H9 (cell line): Measurements from ENCODE around the gene APP. TPM values are rescaled to one million over a fixed set of nuclear protein-coding genes. Genes with fewer than 3 reads are reported as not detected.
"Not testable (repeated sequence)": the region's sequence is repeated elsewhere in the genome, so short reads cannot be mapped to it uniquely, and the experiment has no call there.

ENCODE experiments used
- DNase-seq: peaks from one replicate; pipeline ENCODE4 v3.0.0-alpha.2; 2017
- H2AFZ ChIP-seq: one replicate; pipeline ENCODE4 v1.6.1; 2013; ENCODE audit warnings: mild to moderate bottlenecking, low read length, control low read depth, moderate library complexity
- H2AK5ac ChIP-seq: 2 replicates; pipeline ENCODE4 v1.6.1; 2013; ENCODE audit warnings: low read length, control low read depth, mixed read lengths; ENCODE audit not compliant: insufficient read length
- H2BK120ac ChIP-seq: one replicate; pipeline ENCODE4 v1.6.1; 2013; ENCODE audit warnings: low read depth, mild to moderate bottlenecking, low read length, control low read depth, inconsistent platforms; ENCODE audit not compliant: poor library complexity, severe bottlenecking
- H2BK12ac ChIP-seq: 2 replicates; pipeline ENCODE4 v1.6.1; 2013; ENCODE audit warnings: low read length, control low read depth, mixed read lengths, low read depth; ENCODE audit not compliant: insufficient read length
- H2BK15ac ChIP-seq: 2 replicates; pipeline ENCODE4 v1.6.1; 2013; ENCODE audit warnings: low read depth, low read length, control low read depth
- H2BK20ac ChIP-seq: one replicate; pipeline ENCODE4 v1.6.1; 2013; ENCODE audit warnings: low read depth, mild to moderate bottlenecking, low read length, control low read depth, inconsistent platforms; ENCODE audit not compliant: poor library complexity, severe bottlenecking
- H2BK5ac ChIP-seq: 2 replicates; pipeline ENCODE4 v1.6.1; 2013; ENCODE audit warnings: low read length, control low read depth, mixed read lengths; ENCODE audit not compliant: insufficient read length
- H3K14ac ChIP-seq: 2 replicates; pipeline ENCODE4 v1.6.1; 2013; ENCODE audit warnings: low read length, control low read depth; ENCODE audit not compliant: insufficient read depth
- H3K18ac ChIP-seq: 2 replicates; pipeline ENCODE4 v1.6.1; 2013; ENCODE audit warnings: low read depth, mild to moderate bottlenecking, mixed read lengths, low read length, control low read depth; ENCODE audit not compliant: insufficient read length
- H3K23ac ChIP-seq: 2 replicates; pipeline ENCODE4 v1.6.1; 2013; ENCODE audit warnings: low read length, control low read depth, mixed read lengths, low read depth; ENCODE audit not compliant: insufficient read length
- H3K23me2 ChIP-seq: 2 replicates; pipeline ENCODE4 v1.6.1; 2013; ENCODE audit warnings: low read depth, mild to moderate bottlenecking, mixed read lengths, low read length, control low read depth; ENCODE audit not compliant: insufficient read length, poor library complexity, severe bottlenecking
- H3K27ac ChIP-seq: 2 replicates; pipeline ENCODE4 v1.5.1; 2013; ENCODE audit warnings: low read length, control low read depth, mixed read lengths, low read depth; ENCODE audit not compliant: insufficient read length
- H3K27me3 ChIP-seq: 2 replicates; pipeline ENCODE4 v1.6.1; 2013; ENCODE audit warnings: low read length, control low read depth, inconsistent platforms; ENCODE audit not compliant: insufficient read depth
- H3K4ac ChIP-seq: 2 replicates; pipeline ENCODE4 v1.6.1; 2013; ENCODE audit warnings: low read depth, mild to moderate bottlenecking, control low read depth, inconsistent platforms, low read length, moderate library complexity
- H3K4me1 ChIP-seq: 2 replicates; pipeline ENCODE4 v1.6.1; 2013; ENCODE audit warnings: low read length, control low read depth, inconsistent platforms; ENCODE audit not compliant: insufficient read depth
- H3K4me2 ChIP-seq: 2 replicates; pipeline ENCODE4 v1.6.1; 2013; ENCODE audit warnings: low read length, control low read depth, mixed read lengths; ENCODE audit not compliant: insufficient read length, insufficient read depth
- H3K56ac ChIP-seq: 2 replicates; pipeline ENCODE4 v1.6.1; 2013; ENCODE audit warnings: low read depth, mild to moderate bottlenecking, mixed read lengths, low read length, control low read depth; ENCODE audit not compliant: insufficient read length
- H3K79me1 ChIP-seq: 2 replicates; pipeline ENCODE4 v1.6.1; 2013; ENCODE audit warnings: low read depth, mild to moderate bottlenecking, moderate library complexity, low read length, control low read depth, inconsistent platforms; ENCODE audit not compliant: insufficient read depth, poor library complexity, severe bottlenecking
- H3K79me2 ChIP-seq: 2 replicates; pipeline ENCODE4 v1.6.1; 2013; ENCODE audit warnings: low read length, control low read depth, inconsistent platforms; ENCODE audit not compliant: insufficient read depth
- H3K9ac ChIP-seq: 2 replicates; pipeline ENCODE4 v1.6.1; 2013; ENCODE audit warnings: low read length, control low read depth, mixed read lengths; ENCODE audit not compliant: insufficient read length; ENCODE audit errors: extremely low read depth
- H3K9me3 ChIP-seq: one replicate; pipeline ENCODE4 v1.6.1; 2013; ENCODE audit warnings: low read depth, low read length, inconsistent platforms; ENCODE audit not compliant: control insufficient read depth
- H3T11ph ChIP-seq: one replicate; pipeline ENCODE4 v1.6.1; 2013; ENCODE audit warnings: mild to moderate bottlenecking, low read length, control low read depth, inconsistent platforms
- H4K20me1 ChIP-seq: one replicate; pipeline ENCODE4 v1.6.1; 2013; ENCODE audit not compliant: control insufficient read depth, insufficient read length, insufficient read depth
- H4K5ac ChIP-seq: 2 replicates; pipeline ENCODE4 v1.6.1; 2013; ENCODE audit warnings: low read depth, mild to moderate bottlenecking, mixed read lengths, low read length, control low read depth; ENCODE audit not compliant: insufficient read length
- H4K8ac ChIP-seq: replicated peaks from 2 replicates; pipeline ENCODE4 v1.6.1; 2013; ENCODE audit warnings: low read length, control low read depth, mixed read lengths, low read depth; ENCODE audit not compliant: insufficient read length
- H4K91ac ChIP-seq: 2 replicates; pipeline ENCODE4 v1.6.1; 2013; ENCODE audit warnings: low read depth, mild to moderate bottlenecking, moderate library complexity, mixed read lengths, low read length, control low read depth; ENCODE audit not compliant: insufficient read length
- H3K27ac Mint-ChIP-seq, 3 experiments: 2 replicates in 2 of 3; 3 replicates in 1 of 3; pipeline ENCODE4 v1.8.0; 2020 to 2021; ENCODE audit warnings: mixed read lengths in 3 of 3, mild to moderate bottlenecking in 1 of 3, moderate library complexity in 1 of 3
- H3K27me3 Mint-ChIP-seq: 2 replicates; pipeline ENCODE4 v1.8.0; 2021; ENCODE audit warnings: low read depth, mild to moderate bottlenecking, moderate library complexity, mixed read lengths
- H3K36me3 Mint-ChIP-seq, 3 experiments: 2 replicates in 2 of 3; 3 replicates in 1 of 3; pipeline ENCODE4 v1.8.0; 2020 to 2021; ENCODE audit warnings: low read depth in 3 of 3, mixed read lengths in 3 of 3; ENCODE audit not compliant: insufficient read depth in 1 of 3
- H3K4me1 Mint-ChIP-seq, 2 experiments: 2 replicates each; pipeline ENCODE4 v1.8.0; 2020; ENCODE audit warnings: mixed read lengths in 2 of 2
- H3K4me3 Mint-ChIP-seq, 2 experiments: 2 replicates in 1 of 2; 3 replicates in 1 of 2; pipeline ENCODE4 v1.8.0; 2020 to 2021; ENCODE audit warnings: mild to moderate bottlenecking in 2 of 2, mixed read lengths in 2 of 2, moderate library complexity in 1 of 2
- H3K9me3 Mint-ChIP-seq, 2 experiments: 2 replicates in 1 of 2; 3 replicates in 1 of 2; pipeline ENCODE4 v1.8.0; 2020; ENCODE audit warnings: mild to moderate bottlenecking in 2 of 2, mixed read lengths in 2 of 2, moderate library complexity in 1 of 2
- CTCF ChIP-seq: fragments of 200-600 bp; sonication (generic); conservative IDR thresholded peaks from 3 replicates; pipeline ENCODE4 v1.8.0; 2021; ENCODE audit warnings: antibody characterized with exemption, mild to moderate bottlenecking
- WGBS: extraction: QIAGEN DNeasy Blood & Tissue Kit; methylation state at CpG from one replicate; pipeline ENCODE4 v1.1.7; 2013; ENCODE audit warnings: missing lambda C conversion rate, low lambda C conversion rate, mixed read lengths; ENCODE audit not compliant: insufficient read length; ENCODE audit errors: extremely low coverage; 5-methylcytosine and 5-hydroxymethylcytosine counted together
- total RNA-seq: library from RNA; stranded (reverse); gene quantifications from 2 replicates; pipeline ENCODE4 v1.2.1, GENCODE V29; 2021

Gene APP
- total RNA-seq, 1 experiment from 2014 or later: 380 TPM

GRCh38 chr21:25925064-25925800, 245.3 kb downstream of the APP start:
- peaks cover 4% of the 10 kb centered on the region in 2 experiments for H3K4me1 Mint-ChIP-seq
- peak overlapping the region in 1 of 3 experiments; percentile 85; a peak in 2 of 7 replicates for H3K27ac Mint-ChIP-seq

GRCh38 chr21:25918152-25918551, 252.4 kb downstream of the APP start:
- not testable (repeated sequence) for H4K8ac ChIP-seq, H3K27me3 ChIP-seq, H3K27me3 Mint-ChIP-seq, H3K23ac ChIP-seq, H3K18ac ChIP-seq, H3K4me1 ChIP-seq, H2BK5ac ChIP-seq, H3K27ac ChIP-seq, H3K23me2 ChIP-seq, H3K9ac ChIP-seq, H3K36me3 Mint-ChIP-seq, H2AFZ ChIP-seq, H3K14ac ChIP-seq, H2BK120ac ChIP-seq, H3K56ac ChIP-seq, H3T11ph ChIP-seq, H2BK20ac ChIP-seq, H2BK15ac ChIP-seq, H3K4ac ChIP-seq, H3K4me2 ChIP-seq, H4K5ac ChIP-seq, H2BK12ac ChIP-seq, DNase-seq, H3K9me3 ChIP-seq, H3K79me1 ChIP-seq, H3K9me3 Mint-ChIP-seq, H4K91ac ChIP-seq, H4K20me1 ChIP-seq, H2AK5ac ChIP-seq, H3K79me2 ChIP-seq
- Mint-ChIP-seq H3K27ac (peak overlapping the region in 1 of 3 experiments; percentile 55; a peak in 2 of 7 replicates), H3K4me3 (peak overlapping the region in 1 of 2 experiments; percentile 34; a peak in 1 of 5 replicates), H3K4me1 (peaks cover 27 to 29% of the 10 kb centered on the region in 2 experiments)
- WGBS: no CpG with 5 or more reads among the region's 17 CpGs

More at GRCh38 chr21:25925064-25925800, 245.3 kb downstream of the APP start:
- Mint-ChIP-seq H3K4me3 (no peak overlapping the region), H3K27me3 (no peaks in the 10 kb centered on the region), H3K36me3 (peaks cover 26 to 29% (median 29%) of the 10 kb centered on the region in 3 experiments), H3K9me3 (peaks cover 0 to 6% of the 10 kb centered on the region in 2 experiments; a peak in 4 of 5 replicates)
- H2BK15ac ChIP-seq: no peak overlapping the region
- H4K5ac ChIP-seq: no peak overlapping the region
- H3T11ph ChIP-seq: no peak overlapping the region
- H2AK5ac ChIP-seq: no peak overlapping the region
- no peak overlapping the region for H3K23ac ChIP-seq
- DNase-seq: no peak
- no peak overlapping the region for H3K4ac ChIP-seq
- H3K18ac ChIP-seq: no peak overlapping the region
- H3K4me1 ChIP-seq: no peaks in the 10 kb centered on the region
- no peak overlapping the region for H4K8ac ChIP-seq
- no peak overlapping the region for H3K56ac ChIP-seq
- H3K9me3 ChIP-seq: no peaks in the 10 kb centered on the region
- no peak overlapping the region for H2BK20ac ChIP-seq
- no peaks in the 10 kb centered on the region for H3K27me3 ChIP-seq
- no peaks in the 10 kb centered on the region for H4K20me1 ChIP-seq
- no peak overlapping the region for H3K4me2 ChIP-seq
- no peak for TF ChIP-seq CTCF
- H2BK5ac ChIP-seq: no peak overlapping the region
- H3K23me2 ChIP-seq: no peaks in the 10 kb centered on the region
- H3K79me2 ChIP-seq: peaks cover 7% of the 10 kb centered on the region
- H3K9ac ChIP-seq: no peak overlapping the region
- H3K14ac ChIP-seq: no peak overlapping the region
- H2BK12ac ChIP-seq: no peak overlapping the region
- H3K79me1 ChIP-seq: no peaks in the 10 kb centered on the region
- no peak overlapping the region for H3K27ac ChIP-seq
- H2BK120ac ChIP-seq: no peak overlapping the region
- H4K91ac ChIP-seq: no peak overlapping the region
- WGBS: no CpG with 5 or more reads among the region's 14 CpGs
- no peak overlapping the region for H2AFZ ChIP-seq
